ENCODE measurements around the gene EPHB1.

- TF ChIP-seq CTCF (IDR thresholded peaks at IDR 0.05; ENCODE audit: insufficient read depth, low read length): no peak
- TF ChIP-seq POLR2AphosphoS5 (IDR thresholded peaks at IDR 0.05; ENCODE audit: low read depth): no peak
- TF ChIP-seq REST (IDR thresholded peaks at IDR 0.05; ENCODE audit: insufficient replicate concordance, low read depth): no peak
Measured at GRCh38 chr3:135051409-135051973, 256.4 kb downstream of the EPHB1 start.
